ENCODE measurements around the gene PRDM16. TPM values are rescaled to one million over a fixed set of nuclear protein-coding genes. Genes with fewer than 3 reads are reported as not detected.

Gene PRDM16
- total and polyA plus RNA-seq, 2 of the 4 experiments (the other 2 are of a cell fraction), result 0.02 TPM; not detected in 1

DNA sequence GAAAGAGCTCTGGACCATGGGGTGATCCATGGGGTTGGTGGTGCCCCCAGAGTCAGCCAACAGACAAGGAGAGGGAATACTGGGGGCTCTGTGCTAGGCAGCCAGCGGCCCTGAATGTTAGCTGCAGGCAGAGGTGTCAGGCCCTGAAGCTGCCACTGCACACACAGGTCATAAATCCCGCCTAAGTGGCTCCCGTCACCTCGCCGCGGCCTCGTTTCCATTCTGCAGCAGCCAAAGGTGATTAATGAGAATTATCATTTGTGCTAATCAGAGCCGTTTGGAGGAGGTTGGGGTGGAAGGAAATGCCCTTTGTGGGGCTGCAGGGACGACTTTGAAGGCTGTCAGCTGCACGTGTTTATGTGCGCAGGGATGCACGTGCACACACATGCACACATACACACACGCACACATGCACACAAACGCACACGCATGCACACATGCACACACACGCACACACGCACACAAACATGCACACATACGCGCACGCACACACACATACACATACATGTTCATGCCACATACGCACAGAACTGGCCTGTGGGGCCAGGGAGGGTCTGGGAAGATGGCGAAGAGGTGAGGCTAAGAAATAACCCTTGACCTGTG lies 296.6 kb downstream of the PRDM16 start:
- 17% methylated on average over 1 of the region's 22 CpGs; no CpG with 5 or more reads in 1 of the 2 experiments for WGBS, 2 experiments (ENCODE audit: extremely low coverage in 2 of 2, insufficient read length in 1 of 2)

More for the DNA sequence above, 296.6 kb downstream of the PRDM16 start:
- H2BK15ac ChIP-seq (ENCODE audit: low read depth, low read length), result no peak overlapping the region
- H3K9me1 ChIP-seq (ENCODE audit: insufficient read depth, low read length), result no peaks in the 10 kb centered on the region
- no peak overlapping the region for H2AFZ ChIP-seq (replicated peaks; ENCODE audit: low read length, poor library complexity)
- ATAC-seq (ENCODE audit: low read depth) (no peak), DNase-seq (no peak)
- dilution Hi-C loops (cut with HindIII; ENCODE audit: low sequenced_read_pairs, unreplicated experiment) (no loop called here), intact Hi-C loops (cut with micrococcal nuclease) (no loop called here), in situ Hi-C loops (cut with MboI; ENCODE audit: low sequenced_read_pairs) (no loop called here)
- peaks cover 28% of the 10 kb centered on the region for H3K27me3 ChIP-seq (ENCODE audit: control insufficient read depth, insufficient read depth, low read length)
- no peak overlapping the region for H3K4ac ChIP-seq (ENCODE audit: low read depth, low read length)
- H3K4me2 ChIP-seq (ENCODE audit: low read depth, low read length), result no peak overlapping the region
- no peak overlapping the region for H3K27ac ChIP-seq (ENCODE audit: insufficient read depth, low read length)
- no peaks in the 10 kb centered on the region for H3K79me1 ChIP-seq (ENCODE audit: low read depth in 1 of 2, low read length in 2 of 2)
- no peak for TF ChIP-seq FOS (IDR thresholded peaks at IDR 0.05; ENCODE audit: low read depth, low read length)
- TF ChIP-seq RCOR1 (IDR thresholded peaks at IDR 0.05; ENCODE audit: insufficient replicate concordance, low read length), result no peak
- no peak for TF ChIP-seq CTCF (conservative IDR thresholded peaks at IDR 0.05; ENCODE audit: low read depth, low read length)
- TF ChIP-seq CHD1 (IDR thresholded peaks at IDR 0.05; ENCODE audit: low read depth, low read length), result no peak
- TF ChIP-seq POLR2A (IDR thresholded peaks at IDR 0.05; ENCODE audit: low read depth, low read length), result no peak
- no peak for TF ChIP-seq RAD21 (IDR thresholded peaks at IDR 0.05; ENCODE audit: low read length)
- no peak for TF ChIP-seq NFE2L2 (IDR thresholded peaks at IDR 0.05; ENCODE audit: low read depth, low read length)
- TF ChIP-seq, protein P1, sequence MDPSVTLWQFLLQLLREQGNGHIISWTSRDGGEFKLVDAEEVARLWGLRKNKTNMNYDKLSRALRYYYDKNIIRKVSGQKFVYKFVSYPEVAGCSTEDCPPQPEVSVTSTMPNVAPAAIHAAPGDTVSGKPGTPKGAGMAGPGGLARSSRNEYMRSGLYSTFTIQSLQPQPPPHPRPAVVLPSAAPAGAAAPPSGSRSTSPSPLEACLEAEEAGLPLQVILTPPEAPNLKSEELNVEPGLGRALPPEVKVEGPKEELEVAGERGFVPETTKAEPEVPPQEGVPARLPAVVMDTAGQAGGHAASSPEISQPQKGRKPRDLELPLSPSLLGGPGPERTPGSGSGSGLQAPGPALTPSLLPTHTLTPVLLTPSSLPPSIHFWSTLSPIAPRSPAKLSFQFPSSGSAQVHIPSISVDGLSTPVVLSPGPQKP (IDR thresholded peaks at IDR 0.05; ENCODE audit: borderline replicate concordance, low read depth, low read length), result no peak
- TF ChIP-seq MAZ (IDR thresholded peaks at IDR 0.05; ENCODE audit: borderline replicate concordance, low read depth, low read length), result no peak
- no peak for TF ChIP-seq USF2 (IDR thresholded peaks at IDR 0.05; ENCODE audit: low read depth, low read length)
- no peak for TF ChIP-seq BHLHE40 (IDR thresholded peaks at IDR 0.05; ENCODE audit: low read depth, low read length)
- BruUV-seq (replicated peaks), result no TSS peak
- no peak overlapping the region for H4K8ac ChIP-seq (ENCODE audit: low read depth in 2 of 2, low read length in 2 of 2)
- no peak overlapping the region for H3K14ac ChIP-seq (replicated peaks; ENCODE audit: low read depth, low read length)
- ChIA-PET POLR2A (ENCODE audit: unreplicated experiment) (no interaction called here), CTCF (no interaction called here)
- H3K36me3 ChIP-seq (ENCODE audit: control insufficient read depth, insufficient read depth, low read length), result no peaks in the 10 kb centered on the region
- no peaks in the 10 kb centered on the region for H3K9me3 ChIP-seq (ENCODE audit: control insufficient read depth, insufficient read depth, low read length)
- H2AK9ac ChIP-seq (replicated peaks; ENCODE audit: low read depth, low read length, poor library complexity), result no peak overlapping the region
- H3K4me1 ChIP-seq (ENCODE audit: control insufficient read depth, insufficient read depth, low read length), result peaks cover 1% of the 10 kb centered on the region; the same call in 1 of the 2 replicates
- no peaks in the 10 kb centered on the region for H4K20me1 ChIP-seq (ENCODE audit: insufficient read depth, low read length)
- no peak overlapping the region for H3K23ac ChIP-seq (ENCODE audit: low read depth, low read length)
- H4K91ac ChIP-seq (ENCODE audit: insufficient read depth, low read depth, low read length), result no peak overlapping the region
- no peak overlapping the region for H2AK5ac ChIP-seq (ENCODE audit: low read depth, low read length)
- no peak overlapping the region for H3K9ac ChIP-seq (ENCODE audit: low read depth, low read length)
- H2BK20ac ChIP-seq (ENCODE audit: low read depth, low read length), result no peak overlapping the region
- H3K4me3 ChIP-seq (ENCODE audit: insufficient read depth, low read depth, low read length), result no peak overlapping the region
- H2BK120ac ChIP-seq (ENCODE audit: low read depth, low read length), result no peak overlapping the region
- no peak overlapping the region for H4K5ac ChIP-seq (ENCODE audit: low read depth, low read length)
- no peak overlapping the region for H3K18ac ChIP-seq (ENCODE audit: low read depth, low read length)
- no peak overlapping the region for H2BK5ac ChIP-seq (ENCODE audit: low read depth, low read length, poor library complexity, severe bottlenecking)
- no peak overlapping the region for H3K56ac ChIP-seq (ENCODE audit: extremely low read depth, insufficient read depth, low read length)
